IMR-90 (cell line): Measurements from ENCODE around the gene NKX2-1. TPM values are rescaled to one million over a fixed set of nuclear protein-coding genes. Genes with fewer than 3 reads are reported as not detected.

Experiments
- ATAC-seq: fragments of 200-7000 bp; cut with Tn5 transposase; 2 replicates; pipeline ENCODE4 v1.9.1; 2020; ENCODE audit warnings: low read depth, mild to moderate bottlenecking, moderate library complexity
- BruUV-seq: library from RNA; stranded (reverse); fragments of 400-500 nt; replicated peaks from 2 replicates; lab custom pipeline; 2021; lab: Mats Ljungman, UMichigan
- CTCF ChIA-PET: fragments of 300-600 bp; formaldehyde crosslinking; extraction: SDS; loops from one replicate; lab custom pipeline; 2021; ENCODE audit warnings: antibody characterized with exemption; lab: Yijun Ruan, JAX
- POLR2A ChIA-PET: fragments of 300-600 bp; sonication (Branson Sonifier 250); formaldehyde crosslinking; loops from one replicate; lab custom pipeline; 2022; ENCODE audit warnings: antibody characterized with exemption; ENCODE audit not compliant: unreplicated experiment; lab: Charles Lee
- DNase-seq: peaks from one replicate; pipeline ENCODE4 v3.0.0; 2013
- H2AFZ ChIP-seq: replicated peaks from 2 replicates; pipeline ENCODE3; 2013; ENCODE audit warnings: low read length, mild to moderate bottlenecking; ENCODE audit not compliant: poor library complexity
- H2AK5ac ChIP-seq: 2 replicates; pipeline ENCODE4 v1.6.1; 2013; ENCODE audit warnings: low read depth, low read length, inconsistent platforms
- H2AK9ac ChIP-seq: replicated peaks from 2 replicates; pipeline ENCODE3; 2013; ENCODE audit warnings: mild to moderate bottlenecking, low read depth, low read length, moderate library complexity; ENCODE audit not compliant: poor library complexity
- H2BK120ac ChIP-seq: 2 replicates; pipeline ENCODE4 v1.6.1; 2013; ENCODE audit warnings: low read depth, low read length, inconsistent platforms
- H2BK15ac ChIP-seq: 3 replicates; pipeline ENCODE4 v1.6.1; 2013; ENCODE audit warnings: low read depth, low read length, inconsistent platforms
- H2BK20ac ChIP-seq: 2 replicates; pipeline ENCODE4 v1.6.1; 2013; ENCODE audit warnings: low read depth, mild to moderate bottlenecking, inconsistent platforms, low read length, moderate library complexity
- H2BK5ac ChIP-seq: 2 replicates; pipeline ENCODE4 v1.6.1; 2013; ENCODE audit warnings: mild to moderate bottlenecking, low read depth, low read length, inconsistent platforms; ENCODE audit not compliant: poor library complexity, severe bottlenecking
- H3K14ac ChIP-seq: replicated peaks from 2 replicates; pipeline ENCODE4 v1.6.1; 2013; ENCODE audit warnings: low read depth, low read length, inconsistent platforms
- H3K18ac ChIP-seq: 2 replicates; pipeline ENCODE4 v1.6.1; 2013; ENCODE audit warnings: low read depth, low read length, control low read depth
- H3K23ac ChIP-seq: 2 replicates; pipeline ENCODE4 v1.6.1; 2013; ENCODE audit warnings: low read depth, low read length, inconsistent platforms
- H3K27ac ChIP-seq: 2 replicates; pipeline ENCODE4 v1.5.1; 2013; ENCODE audit warnings: mild to moderate bottlenecking, control low read depth, low read length; ENCODE audit not compliant: insufficient read depth
- H3K27me3 ChIP-seq: 2 replicates; pipeline ENCODE4 v1.6.1; 2013; ENCODE audit warnings: low read length; ENCODE audit not compliant: control insufficient read depth, insufficient read depth
- H3K36me3 ChIP-seq: 2 replicates; pipeline ENCODE4 v1.6.1; 2013; ENCODE audit warnings: low read length, mixed read lengths; ENCODE audit not compliant: control insufficient read depth, insufficient read depth
- H3K4ac ChIP-seq: 2 replicates; pipeline ENCODE4 v1.6.1; 2013; ENCODE audit warnings: low read depth, low read length, inconsistent platforms
- H3K4me1 ChIP-seq: 2 replicates; pipeline ENCODE4 v1.6.1; 2013; ENCODE audit warnings: low read length, mixed read lengths; ENCODE audit not compliant: control insufficient read depth, insufficient read depth
- H3K4me2 ChIP-seq: 2 replicates; pipeline ENCODE4 v1.6.1; 2013; ENCODE audit warnings: low read depth, mild to moderate bottlenecking, control low read depth, low read length, moderate library complexity
- H3K4me3 ChIP-seq: 2 replicates; pipeline ENCODE4 v1.5.1; 2013; ENCODE audit warnings: low read depth, mild to moderate bottlenecking, control low read depth, low read length, moderate library complexity; ENCODE audit not compliant: insufficient read depth
- H3K56ac ChIP-seq: 2 replicates; pipeline ENCODE4 v1.6.1; 2013; ENCODE audit warnings: low read length, inconsistent platforms; ENCODE audit not compliant: insufficient read depth; ENCODE audit errors: extremely low read depth
- H3K79me1 ChIP-seq, 2 experiments: 2 replicates each; pipeline ENCODE4 v1.6.1; 2013; ENCODE audit warnings: low read length in 2 of 2, inconsistent platforms in 1 of 2, low read depth in 1 of 2
- H3K9ac ChIP-seq: 2 replicates; pipeline ENCODE4 v1.6.1; 2013; ENCODE audit warnings: low read depth, low read length, control low read depth
- H3K9me1 ChIP-seq: 2 replicates; pipeline ENCODE4 v1.6.1; 2013; ENCODE audit warnings: low read length, inconsistent platforms; ENCODE audit not compliant: insufficient read depth
- H3K9me3 ChIP-seq: 2 replicates; pipeline ENCODE4 v1.6.1; 2013; ENCODE audit warnings: low read length; ENCODE audit not compliant: control insufficient read depth, insufficient read depth
- H4K20me1 ChIP-seq: 2 replicates; pipeline ENCODE4 v1.6.1; 2013; ENCODE audit warnings: low read length, inconsistent platforms; ENCODE audit not compliant: insufficient read depth
- H4K5ac ChIP-seq: 2 replicates; pipeline ENCODE4 v1.6.1; 2013; ENCODE audit warnings: mild to moderate bottlenecking, low read depth, low read length, control low read depth
- H4K8ac ChIP-seq, 2 experiments: 2 replicates each; pipeline ENCODE4 v1.6.1; 2013; ENCODE audit warnings: low read depth in 2 of 2, low read length in 2 of 2, control low read depth in 1 of 2, inconsistent platforms in 1 of 2
- H4K91ac ChIP-seq: 2 replicates; pipeline ENCODE4 v1.6.1; 2013; ENCODE audit warnings: low read depth, low read length, inconsistent platforms; ENCODE audit not compliant: insufficient read depth
- BHLHE40 ChIP-seq: fragments of 150-350 bp; IDR thresholded peaks from 2 replicates; pipeline ENCODE4 v1.6.1; 2016; ENCODE audit warnings: mild to moderate bottlenecking, low read depth, low read length
- CEBPB ChIP-seq: IDR thresholded peaks from 2 replicates; pipeline ENCODE4 v1.6.1; 2012; ENCODE audit warnings: low read depth, low read length, improper control_type of control experiment
- CHD1 ChIP-seq: IDR thresholded peaks from 2 replicates; pipeline ENCODE4 v1.6.1; 2012; ENCODE audit warnings: low read depth, low read length, improper control_type of control experiment
- CTCF ChIP-seq: conservative IDR thresholded peaks from 2 replicates; pipeline ENCODE4 v1.5.1; 2012; ENCODE audit warnings: mild to moderate bottlenecking, low read depth, low read length, improper control_type of control experiment
- FOS ChIP-seq: fragments of 150-350 bp; IDR thresholded peaks from 2 replicates; pipeline ENCODE4 v1.6.1; 2016; ENCODE audit warnings: low read depth, low read length
- MAFK ChIP-seq: IDR thresholded peaks from 2 replicates; pipeline ENCODE4 v1.6.1; 2012; ENCODE audit warnings: low read depth, low read length, improper control_type of control experiment
- MAZ ChIP-seq: IDR thresholded peaks from 2 replicates; pipeline ENCODE4 v1.6.1; 2012; ENCODE audit warnings: low read depth, mild to moderate bottlenecking, low read length, improper control_type of control experiment, moderate library complexity, borderline replicate concordance
- MXI1 ChIP-seq: IDR thresholded peaks from 2 replicates; pipeline ENCODE4 v1.6.1; 2012; ENCODE audit warnings: low read depth, mild to moderate bottlenecking, low read length, moderate library complexity, borderline replicate concordance
- NFE2L2 ChIP-seq: fragments of 150-350 bp; IDR thresholded peaks from 2 replicates; pipeline ENCODE4 v1.6.1; 2016; ENCODE audit warnings: low read depth, mild to moderate bottlenecking, low read length
- POLR2A ChIP-seq: IDR thresholded peaks from 2 replicates; pipeline ENCODE4 v1.6.1; 2012; ENCODE audit warnings: mild to moderate bottlenecking, low read depth, low read length
- RAD21 ChIP-seq: IDR thresholded peaks from 2 replicates; pipeline ENCODE4 v1.6.1; 2012; ENCODE audit warnings: low read length, improper control_type of control experiment
- RCOR1 ChIP-seq: IDR thresholded peaks from 2 replicates; pipeline ENCODE4 v1.6.1; 2012; ENCODE audit warnings: mild to moderate bottlenecking, low read length, improper control_type of control experiment; ENCODE audit not compliant: insufficient replicate concordance
- RFX5 ChIP-seq: IDR thresholded peaks from 2 replicates; pipeline ENCODE4 v1.8.0; 2012; ENCODE audit warnings: low read depth, mild to moderate bottlenecking, low read length, moderate library complexity
- SMC3 ChIP-seq: fragments of 150-350 bp; IDR thresholded peaks from 2 replicates; pipeline ENCODE4 v1.6.1; 2016; ENCODE audit warnings: low read depth, mild to moderate bottlenecking, antibody characterized with exemption, low read length, moderate library complexity
- USF2 ChIP-seq: fragments of 150-350 bp; IDR thresholded peaks from 2 replicates; pipeline ENCODE4 v1.6.1; 2017; ENCODE audit warnings: mild to moderate bottlenecking, antibody characterized with exemption, low read length, low read depth
- WGBS, 2 experiments: methylation state at CpG; one replicate each; pipeline versions ENCODE4 v1.1.5 to v1.1.7; 2013; ENCODE audit warnings: missing lambda C conversion rate in 2 of 2; ENCODE audit not compliant: insufficient read length in 1 of 2; ENCODE audit errors: extremely low coverage in 2 of 2; 5-methylcytosine and 5-hydroxymethylcytosine counted together
- dilution Hi-C: fragments of 300-500 bp; cut with HindIII; formaldehyde crosslinking; loops from one replicate; pipeline ENCODE4 v1.14.3; 2018; ENCODE audit warnings: low sequenced_read_pairs; ENCODE audit not compliant: unreplicated experiment
- in situ Hi-C: fragments of 300-500 bp; cut with MboI; formaldehyde crosslinking; loops from 3 replicates; pipeline ENCODE4 v1.14.3; 2019; ENCODE audit warnings: low sequenced_read_pairs, inconsistent platforms, mixed read lengths
- intact Hi-C: fragments of 100-400 bp; cut with micrococcal nuclease; formaldehyde crosslinking; loops from 2 replicates; pipeline ENCODE4 v1.10.0; 2022
- polyA plus RNA-seq, 3 experiments: library from polyadenylated mRNA; depleted of rRNA; stranded (reverse); fragments of >200 nt; gene quantifications; 2 replicates each; pipeline ENCODE4 v1.2.3, GENCODE V29; 2012; ENCODE audit warnings: low replicate concordance in 1 of 3
- total RNA-seq: library from RNA; depleted of rRNA; stranded (reverse); fragments of >200 nt; gene quantifications from 2 replicates; pipeline ENCODE4 v1.2.3, GENCODE V29; 2012
- TF ChIP-seq, protein P1 (sequence below): fragments of 150-350 bp; IDR thresholded peaks from 2 replicates; pipeline ENCODE4 v1.6.1; 2016; ENCODE audit warnings: low read depth, mild to moderate bottlenecking, low read length, moderate library complexity, borderline replicate concordance

NKX2-1 gene
- total and polyA plus RNA-seq, 2 of the 4 experiments (the other 2 are of a cell fraction), result not detected

DNA sequence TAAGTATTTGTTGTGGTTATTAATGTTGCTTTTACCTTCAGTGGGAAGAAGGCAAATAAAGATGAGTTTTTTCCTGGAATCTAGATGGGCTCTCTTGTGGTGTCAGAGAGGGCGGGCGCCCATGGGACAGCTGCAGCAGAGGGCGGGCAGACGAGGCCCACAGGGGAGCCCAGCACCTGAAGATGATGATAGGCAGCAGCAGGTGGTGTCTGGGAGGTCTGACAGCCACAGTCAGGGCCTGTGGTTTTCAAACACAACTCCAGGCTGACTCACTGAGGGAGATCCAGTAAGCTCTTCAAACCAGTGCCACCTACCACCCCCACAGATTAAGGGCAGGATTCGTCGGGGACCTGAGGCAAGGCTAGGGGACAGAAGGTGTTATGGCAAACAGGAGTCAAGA lies 42.8 kb downstream of the NKX2-1 start:
- H3K23ac ChIP-seq, result no peak overlapping the region
- no peak overlapping the region for H2AFZ ChIP-seq
- dilution Hi-C loops, result no loop called here
- H2BK20ac ChIP-seq, result no peak overlapping the region
- H3K14ac ChIP-seq, result no peak overlapping the region
- H4K8ac ChIP-seq, result no peak overlapping the region
- no peak overlapping the region for H3K4me3 ChIP-seq
- H3K56ac ChIP-seq, result no peak overlapping the region
- no peak for TF ChIP-seq USF2
- no peak for TF ChIP-seq RCOR1
- no peak for TF ChIP-seq RFX5
- no peak for TF ChIP-seq RAD21
- no peak for TF ChIP-seq BHLHE40
- no peak for TF ChIP-seq NFE2L2
- no peak for TF ChIP-seq FOS
- no peak for TF ChIP-seq POLR2A
- no peak for TF ChIP-seq SMC3
- no peak for TF ChIP-seq CEBPB
- TF ChIP-seq MAFK, result no peak
- no peak for TF ChIP-seq MXI1
- no peak for TF ChIP-seq CTCF
- TF ChIP-seq CHD1, result no peak
- TF ChIP-seq MAZ, result no peak
- TF ChIP-seq, protein P1, sequence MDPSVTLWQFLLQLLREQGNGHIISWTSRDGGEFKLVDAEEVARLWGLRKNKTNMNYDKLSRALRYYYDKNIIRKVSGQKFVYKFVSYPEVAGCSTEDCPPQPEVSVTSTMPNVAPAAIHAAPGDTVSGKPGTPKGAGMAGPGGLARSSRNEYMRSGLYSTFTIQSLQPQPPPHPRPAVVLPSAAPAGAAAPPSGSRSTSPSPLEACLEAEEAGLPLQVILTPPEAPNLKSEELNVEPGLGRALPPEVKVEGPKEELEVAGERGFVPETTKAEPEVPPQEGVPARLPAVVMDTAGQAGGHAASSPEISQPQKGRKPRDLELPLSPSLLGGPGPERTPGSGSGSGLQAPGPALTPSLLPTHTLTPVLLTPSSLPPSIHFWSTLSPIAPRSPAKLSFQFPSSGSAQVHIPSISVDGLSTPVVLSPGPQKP, result no peak
- ATAC-seq, result no peak
- in situ Hi-C loops, result no loop called here
- H2AK5ac ChIP-seq, result no peak overlapping the region
- H3K79me1 ChIP-seq, result no peaks in the 10 kb centered on the region
- no peak overlapping the region for H2BK5ac ChIP-seq
- intact Hi-C loops, result no loop called here
- no peak overlapping the region for H3K27ac ChIP-seq
- H3K4me2 ChIP-seq, result no peak overlapping the region
- H2AK9ac ChIP-seq, result peak overlapping the region; percentile 29
- no peaks in the 10 kb centered on the region for H3K36me3 ChIP-seq
- no peak overlapping the region for H4K91ac ChIP-seq
- H3K4ac ChIP-seq, result no peak overlapping the region
- no peaks in the 10 kb centered on the region for H4K20me1 ChIP-seq
- H4K5ac ChIP-seq, result no peak overlapping the region
- no peaks in the 10 kb centered on the region for H3K9me3 ChIP-seq
- no peak overlapping the region for H3K18ac ChIP-seq
- no peak overlapping the region for H2BK15ac ChIP-seq
- ChIA-PET CTCF (no interaction called here), POLR2A (no interaction called here)
- no CpG with 5 or more reads among the region's 6 CpGs for WGBS, 2 experiments
- no peak for DNase-seq
- no peaks in the 10 kb centered on the region for H3K9me1 ChIP-seq
- H3K9ac ChIP-seq, result no peak overlapping the region
- no peaks in the 10 kb centered on the region for H3K27me3 ChIP-seq
- no peak overlapping the region for H2BK120ac ChIP-seq
- H3K4me1 ChIP-seq, result no peaks in the 10 kb centered on the region
- BruUV-seq, result no TSS peak
